Measurements from ENCODE around the gene OCEL1. TPM values are rescaled to one million over a fixed set of nuclear protein-coding genes. Genes with fewer than 3 reads are reported as not detected.
"Not testable (repeated sequence)": the region's sequence is repeated elsewhere in the genome, so short reads cannot be mapped to it uniquely, and the experiment has no call there.

OCEL1 gene
- total RNA-seq, 5 donors from 2014 or later (not counting 1 experiment from before 2014, with no cell fraction given) = 21.5 to 33.3 (median 23.0) TPM

GRCh38 chr19:17184371-17184841 is 41.6 kb upstream of the OCEL1 start:
- no peaks in the 10 kb centered on the region for H3K27me3 Mint-ChIP-seq
- peaks cover 21% of the 10 kb centered on the region for H3K36me3 Mint-ChIP-seq
- H3K27ac Mint-ChIP-seq = peak overlapping the region; percentile 98 to 99
- Histone ChIP-seq H3K27me3 (replicated peaks in 1 of 2; ENCODE audit: control insufficient read depth in 2 of 2, extremely low read depth in 1 of 2, insufficient read depth in 2 of 2, low read length in 1 of 2) (no peaks in the 10 kb centered on the region), H3K9me3 (no peaks in the 10 kb centered on the region), H3K4me1 (ENCODE audit: control insufficient read depth in 1 of 2, extremely low read depth in 1 of 2, insufficient read depth in 2 of 2, low read length in 2 of 2) (peaks cover 13 to 40% of the 10 kb centered on the region in 2 experiments), H3K36me3 (ENCODE audit: control insufficient read depth in 2 of 2, extremely low read depth in 1 of 2, insufficient read depth in 1 of 2, low read length in 1 of 2) (peaks cover 20 to 50% of the 10 kb centered on the region in 2 donors), H3K27ac (ENCODE audit: low read length) (peak overlapping the region; percentile 78), H3K4me3 (ENCODE audit: control insufficient read depth in 1 of 2, extremely low read depth in 1 of 2, low read length in 1 of 2) (peak overlapping the region; percentile 41 to 66)
- ChIA-PET CTCF (interaction anchor here in 1 of 2 donors (1.4 to 2.0 kb wide), 2 partner anchors 51 to 58 kb away, joined by 6 to 9 read pairs; no protein-coding TSS in a partner anchor), POLR2A (interaction anchor here (0.6 to 1.5 kb wide), 2 partner anchors 59 to 93 kb away, joined by 3 to 5 read pairs; no protein-coding TSS in a partner anchor)
- DNase-seq (peak in 34 of 35 experiments; percentile 26 to 74 (median 50)), ATAC-seq (replicated peaks in 1 of 4) (peak; percentile 90 to 97 (median 96))
- H3K9me3 Mint-ChIP-seq = no peaks in the 10 kb centered on the region
- peaks cover 22 to 28% (median 23%) of the 10 kb centered on the region in 3 donors for H3K4me1 Mint-ChIP-seq
- 13% methylated on average over 8 of the region's 12 CpGs for WGBS (ENCODE audit: insufficient coverage)
- peak overlapping the region; percentile 84 to 89 (median 85) for H3K4me3 Mint-ChIP-seq

- H3K4me1 Mint-ChIP-seq = peaks cover 22 to 28% (median 23%) of the 10 kb centered on the region in 3 donors
- no peak overlapping the region for H3K27ac Mint-ChIP-seq
- Histone ChIP-seq H3K4me1 (ENCODE audit: control insufficient read depth in 1 of 2, extremely low read depth in 1 of 2, insufficient read depth in 2 of 2, low read length in 2 of 2) (peaks cover 13 to 40% of the 10 kb centered on the region in 2 experiments), H3K27me3 (replicated peaks in 1 of 2; ENCODE audit: control insufficient read depth in 2 of 2, extremely low read depth in 1 of 2, insufficient read depth in 2 of 2, low read length in 1 of 2) (no peaks in the 10 kb centered on the region), H3K4me3 (ENCODE audit: control insufficient read depth in 1 of 2, extremely low read depth in 1 of 2, low read length in 1 of 2) (no peak overlapping the region), H3K27ac (ENCODE audit: low read length) (no peak overlapping the region), H3K9me3 (no peaks in the 10 kb centered on the region), H3K36me3 (ENCODE audit: control insufficient read depth in 2 of 2, extremely low read depth in 1 of 2, insufficient read depth in 1 of 2, low read length in 1 of 2) (peaks cover 20 to 58% of the 10 kb centered on the region in 2 donors)
- ChIA-PET POLR2A (no interaction called here), CTCF (no interaction called here)
- no peak overlapping the region for H3K4me3 Mint-ChIP-seq
- no peaks in the 10 kb centered on the region for H3K27me3 Mint-ChIP-seq
- WGBS (ENCODE audit: insufficient coverage) = 93% methylated on average over 5 of the region's 8 CpGs
- peaks cover 20% of the 10 kb centered on the region for H3K36me3 Mint-ChIP-seq
- DNase-seq (no peak), ATAC-seq (replicated peaks in 1 of 4) (no peak)
- H3K9me3 Mint-ChIP-seq = no peaks in the 10 kb centered on the region
Observed at GRCh38 chr19:17185590-17185989, 40.4 kb upstream of the OCEL1 start.

GRCh38 chr19:17191736-17192135 is 34.3 kb upstream of the OCEL1 start:
- H3K27me3 ChIP-seq (replicated peaks in 1 of 2; ENCODE audit: control insufficient read depth in 2 of 2, extremely low read depth in 1 of 2, insufficient read depth in 2 of 2, low read length in 1 of 2); H3K4me1 ChIP-seq (ENCODE audit: control insufficient read depth in 1 of 2, extremely low read depth in 1 of 2, insufficient read depth in 2 of 2, low read length in 2 of 2); H3K9me3 ChIP-seq; H3K27ac Mint-ChIP-seq; H3K4me3 ChIP-seq (ENCODE audit: control insufficient read depth in 1 of 2, extremely low read depth in 1 of 2, low read length in 1 of 2); H3K4me3 Mint-ChIP-seq; DNase-seq; H3K9me3 Mint-ChIP-seq; H3K4me1 Mint-ChIP-seq; H3K27me3 Mint-ChIP-seq; H3K27ac ChIP-seq (ENCODE audit: low read length); ATAC-seq (replicated peaks in 1 of 4); POLR2A ChIA-PET; CTCF ChIA-PET: not testable (repeated sequence)
- H3K36me3 Mint-ChIP-seq = peaks cover 40% of the 10 kb centered on the region
- H3K36me3 ChIP-seq (ENCODE audit: control insufficient read depth in 2 of 2, extremely low read depth in 1 of 2, insufficient read depth in 1 of 2, low read length in 1 of 2) = peaks cover 33 to 88% of the 10 kb centered on the region in 2 donors
- 100% methylated on average over 3 of the region's 6 CpGs for WGBS (ENCODE audit: insufficient coverage)

- H3K27me3 Mint-ChIP-seq = no peaks in the 10 kb centered on the region
- POLR2A ChIA-PET = no interaction called here
- H3K36me3 Mint-ChIP-seq = peaks cover 39% of the 10 kb centered on the region
- DNase-seq (no peak), ATAC-seq (replicated peaks in 1 of 4) (no peak)
- WGBS (ENCODE audit: insufficient coverage) = 97% methylated on average over 26 of the region's 26 CpGs
- no peaks in the 10 kb centered on the region for H3K9me3 Mint-ChIP-seq
- peaks cover 0 to 7% (median 0%) of the 10 kb centered on the region in 3 donors for H3K4me1 Mint-ChIP-seq
- no peak overlapping the region for H3K27ac Mint-ChIP-seq
- Histone ChIP-seq H3K4me1 (ENCODE audit: control insufficient read depth in 1 of 2, extremely low read depth in 1 of 2, insufficient read depth in 2 of 2, low read length in 2 of 2) (no peaks in the 10 kb centered on the region), H3K9me3 (no peaks in the 10 kb centered on the region), H3K36me3 (ENCODE audit: control insufficient read depth in 2 of 2, extremely low read depth in 1 of 2, insufficient read depth in 1 of 2, low read length in 1 of 2) (peaks cover 30 to 85% of the 10 kb centered on the region in 2 donors), H3K27me3 (replicated peaks in 1 of 2; ENCODE audit: control insufficient read depth in 2 of 2, extremely low read depth in 1 of 2, insufficient read depth in 2 of 2, low read length in 1 of 2) (no peaks in the 10 kb centered on the region), H3K27ac (ENCODE audit: low read length) (no peak overlapping the region), H3K4me3 (ENCODE audit: control insufficient read depth in 1 of 2, extremely low read depth in 1 of 2, low read length in 1 of 2) (no peak overlapping the region)
- H3K4me3 Mint-ChIP-seq = no peak overlapping the region
- CTCF ChIA-PET = interaction anchor here in 1 of 2 donors (0.6 kb wide), 1 partner anchor 132 kb away, joined by 3 read pairs; no protein-coding TSS in a partner anchor
Observed at GRCh38 chr19:17192751-17193150, 33.3 kb upstream of the OCEL1 start.

- Histone ChIP-seq H3K27me3 (replicated peaks in 1 of 2; ENCODE audit: control insufficient read depth in 2 of 2, extremely low read depth in 1 of 2, insufficient read depth in 2 of 2, low read length in 1 of 2) (no peaks in the 10 kb centered on the region), H3K4me1 (ENCODE audit: control insufficient read depth in 1 of 2, extremely low read depth in 1 of 2, insufficient read depth in 2 of 2, low read length in 2 of 2) (no peaks in the 10 kb centered on the region), H3K27ac (ENCODE audit: low read length) (no peak overlapping the region), H3K9me3 (no peaks in the 10 kb centered on the region), H3K4me3 (ENCODE audit: control insufficient read depth in 1 of 2, extremely low read depth in 1 of 2, low read length in 1 of 2) (no peak overlapping the region), H3K36me3 (ENCODE audit: control insufficient read depth in 2 of 2, extremely low read depth in 1 of 2, insufficient read depth in 1 of 2, low read length in 1 of 2) (peaks cover 26 to 77% of the 10 kb centered on the region in 2 donors)
- Mint-ChIP-seq H3K4me3 (no peak overlapping the region), H3K36me3 (peaks cover 50% of the 10 kb centered on the region), H3K9me3 (no peaks in the 10 kb centered on the region), H3K27me3 (no peaks in the 10 kb centered on the region), H3K4me1 (peaks cover 0 to 7% (median 0%) of the 10 kb centered on the region in 3 donors), H3K27ac (no peak overlapping the region)
- whole genome bisulfite sequencing (ENCODE audit: insufficient coverage) = 92% methylated on average over 4 of the region's 16 CpGs
- CTCF ChIA-PET = no interaction called here
- POLR2A ChIA-PET = no interaction called here
- ATAC-seq (replicated peaks in 1 of 4) = no peak
- no peak for DNase-seq
Observed at GRCh38 chr19:17194608-17195007, 31.4 kb upstream of the OCEL1 start.

- no peaks in the 10 kb centered on the region for H3K9me3 ChIP-seq
- Mint-ChIP-seq H3K4me1 (peaks cover 0 to 7% (median 0%) of the 10 kb centered on the region in 3 donors), H3K36me3 (peaks cover 52% of the 10 kb centered on the region), H3K9me3 (no peaks in the 10 kb centered on the region), H3K4me3 (no peak overlapping the region), H3K27ac (no peak overlapping the region), H3K27me3 (no peaks in the 10 kb centered on the region)
- H3K4me1 ChIP-seq (ENCODE audit: control insufficient read depth in 1 of 2, extremely low read depth in 1 of 2, insufficient read depth in 2 of 2, low read length in 2 of 2) = no peaks in the 10 kb centered on the region
- peaks cover 27 to 75% of the 10 kb centered on the region in 2 donors for H3K36me3 ChIP-seq (ENCODE audit: control insufficient read depth in 2 of 2, extremely low read depth in 1 of 2, insufficient read depth in 1 of 2, low read length in 1 of 2)
- H3K27ac ChIP-seq (ENCODE audit: low read length) = no peak overlapping the region
- ChIA-PET POLR2A (no interaction called here), CTCF (no interaction called here)
- no peak overlapping the region for H3K4me3 ChIP-seq (ENCODE audit: control insufficient read depth in 1 of 2, extremely low read depth in 1 of 2, low read length in 1 of 2)
- WGBS (ENCODE audit: insufficient coverage) = 99% methylated on average over 19 of the region's 23 CpGs
- DNase-seq (no peak), ATAC-seq (replicated peaks in 1 of 4) (no peak)
- no peaks in the 10 kb centered on the region for H3K27me3 ChIP-seq (replicated peaks in 1 of 2; ENCODE audit: control insufficient read depth in 2 of 2, extremely low read depth in 1 of 2, insufficient read depth in 2 of 2, low read length in 1 of 2)
Observed at GRCh38 chr19:17195106-17195505, 30.9 kb upstream of the OCEL1 start.

Measured in T-cell (primary cell).